IPS DF 19.7 (cell line): Measurements from ENCODE around the gene PRKAB2.
A peak's percentile ranks its signal among the peaks of the same experiment; 100 is the strongest.
"Not testable (repeated sequence)": the region's sequence is repeated elsewhere in the genome, so short reads cannot be mapped to it uniquely, and the experiment has no call there.

Source experiments
- DNase-seq: peaks from one replicate; pipeline ENCODE4 v3.0.0-alpha.2; 2013; ENCODE audit warnings: low read depth, low spot score

PRKAB2 gene

DNA sequence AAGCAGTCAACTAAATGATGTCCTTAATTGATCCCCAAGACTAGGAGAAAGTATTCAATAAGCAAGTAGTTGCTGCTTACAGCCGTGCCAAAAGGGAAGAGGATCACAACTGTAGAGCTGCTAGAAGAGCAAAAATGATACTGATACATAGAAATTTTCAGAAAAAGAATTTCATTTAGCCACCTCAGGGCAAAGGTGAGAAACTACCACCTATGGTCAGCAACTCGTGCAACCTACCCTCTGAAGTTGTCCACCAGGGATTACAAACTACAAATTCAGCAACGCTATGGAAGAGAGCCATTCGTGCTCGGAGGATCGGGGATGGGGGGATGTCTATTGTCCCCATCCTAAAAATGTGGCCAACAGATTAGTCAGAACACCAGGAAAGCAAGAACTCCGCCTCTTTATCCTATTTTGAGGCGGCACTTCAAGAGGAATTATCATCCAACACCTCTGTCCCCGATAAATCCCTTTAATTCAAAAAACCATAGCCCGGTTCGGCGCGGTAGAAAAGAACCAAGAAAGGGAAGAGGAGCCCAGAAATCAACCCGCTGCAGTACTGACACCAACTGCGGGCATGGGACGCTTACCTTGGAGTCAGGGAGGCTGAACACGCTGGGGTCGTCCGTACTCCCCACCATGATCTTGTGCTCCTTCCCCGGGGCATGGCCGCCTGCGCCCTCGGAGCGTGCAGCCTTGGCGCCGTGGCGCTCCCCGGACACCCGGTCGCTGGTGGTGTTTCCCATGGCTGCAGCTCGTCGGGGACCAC is 687 bp downstream of the PRKAB2 start:
- DNase-seq = no peak

DNA sequence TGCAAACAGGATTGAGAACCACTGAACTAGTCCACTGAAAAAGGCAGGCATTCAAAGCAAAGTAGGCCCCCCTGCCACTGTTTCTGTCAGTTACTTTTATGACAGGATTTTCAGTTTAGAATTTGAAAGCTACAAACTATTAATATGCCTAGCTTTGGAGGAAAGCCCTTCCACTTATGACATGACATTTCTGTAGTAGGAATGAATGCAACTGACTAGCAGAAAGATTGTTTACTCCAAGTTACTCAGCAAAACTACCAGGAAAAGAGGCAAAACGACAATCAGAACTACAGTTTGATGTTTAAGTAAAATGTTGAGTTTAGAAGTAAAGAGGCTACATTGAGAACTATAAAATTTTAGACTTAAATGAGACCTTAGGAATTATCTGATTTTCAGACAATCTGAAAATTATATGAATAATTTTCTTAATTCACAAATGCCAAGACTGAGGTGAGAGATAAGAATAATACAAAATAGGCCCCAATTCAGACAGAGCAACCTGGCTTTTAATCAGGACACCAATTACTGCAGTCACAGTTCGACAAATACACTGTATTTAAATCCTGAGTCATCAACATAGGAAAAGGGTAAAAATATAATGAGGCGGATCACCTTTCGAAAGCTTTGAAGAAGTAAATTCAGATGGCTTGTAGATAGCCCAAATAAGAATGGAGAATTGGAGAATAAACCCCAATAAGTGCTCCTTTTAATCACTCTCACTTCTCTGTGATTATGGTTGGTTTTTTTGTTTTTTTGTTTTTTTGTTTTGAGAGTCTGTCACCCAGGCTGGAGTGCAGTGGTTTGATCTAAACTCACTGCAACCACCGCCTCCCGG is 2.2 kb downstream of the PRKAB2 start:
- DNase-seq = no peak

DNA sequence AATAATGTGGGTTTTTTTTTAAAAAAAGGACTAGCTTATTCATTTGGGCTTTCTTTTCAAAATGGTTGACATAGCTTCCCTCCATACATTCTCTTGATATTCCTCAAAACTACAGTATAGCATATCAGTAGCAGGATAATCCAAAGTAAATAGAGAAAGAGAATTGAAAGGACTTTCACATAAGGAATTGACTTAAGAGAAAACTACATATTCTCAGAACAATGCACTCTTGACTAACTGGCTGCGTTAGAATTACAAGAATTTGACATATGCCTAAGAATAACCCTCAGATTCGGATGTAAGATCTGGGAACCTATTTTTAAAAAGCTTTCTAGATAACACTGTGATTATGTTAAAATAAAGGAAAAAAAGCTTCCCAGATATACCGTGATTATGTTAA is 3.1 kb downstream of the PRKAB2 start:
- no peak for DNase-seq

DNA sequence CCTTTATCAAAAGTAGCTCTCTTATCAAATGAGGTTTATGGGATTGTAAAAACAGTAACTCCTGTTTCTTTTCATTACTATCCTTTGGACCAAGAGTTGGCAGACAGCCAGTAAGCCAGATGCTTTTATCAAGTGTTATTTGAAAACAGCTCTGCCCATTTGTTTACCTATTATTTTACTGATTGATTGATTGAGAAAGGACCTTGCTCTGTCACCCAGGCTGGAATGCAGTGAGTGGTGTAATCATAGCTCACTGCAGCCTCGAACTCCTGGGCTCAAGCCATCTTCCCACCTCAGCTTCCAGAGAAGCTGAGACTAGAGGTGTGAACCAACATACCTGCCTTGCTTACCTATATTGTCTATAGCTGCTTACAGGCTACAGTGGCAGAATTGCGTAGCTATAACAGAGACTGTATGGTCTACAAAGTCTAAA is 3.6 kb downstream of the PRKAB2 start:
- DNase-seq = no peak

DNA sequence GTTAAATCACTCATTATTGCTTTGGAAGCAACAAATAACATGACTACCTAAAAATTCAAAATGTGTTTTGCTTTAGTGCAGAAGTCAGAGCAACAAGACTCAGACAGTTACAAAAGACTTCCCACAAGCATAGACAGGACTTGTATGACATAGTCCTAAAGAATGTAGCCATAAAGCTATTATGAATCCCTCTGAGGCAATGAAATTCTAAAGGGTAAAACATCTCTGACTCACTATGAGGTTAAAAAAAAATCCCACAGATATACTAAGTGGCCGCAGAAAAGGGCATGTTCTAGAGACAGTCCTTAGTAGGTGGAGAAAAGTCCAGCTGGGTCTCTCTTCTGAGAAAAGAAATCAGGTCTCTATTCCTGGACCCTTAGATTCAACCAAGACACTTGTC is 4.9 kb downstream of the PRKAB2 start:
- no peak for DNase-seq

DNA sequence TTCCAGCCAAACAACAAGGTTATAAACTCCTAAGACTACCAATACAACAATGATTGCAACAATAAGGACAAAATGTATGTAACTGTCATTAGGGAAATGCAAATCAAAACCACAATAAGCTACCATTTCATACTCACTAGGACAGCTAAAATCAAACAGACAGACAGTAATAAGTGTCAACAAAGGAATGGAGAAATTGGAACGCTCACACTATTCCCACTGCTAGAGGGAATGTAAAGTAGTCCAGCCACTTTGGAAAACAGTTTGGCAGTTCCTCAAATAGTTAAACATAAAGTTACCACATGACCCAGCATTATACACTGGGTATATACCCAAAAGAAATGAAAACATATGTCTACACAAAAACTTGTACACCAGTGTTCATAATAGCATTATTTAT is 9.3 kb downstream of the PRKAB2 start:
- DNase-seq = no peak

DNA sequence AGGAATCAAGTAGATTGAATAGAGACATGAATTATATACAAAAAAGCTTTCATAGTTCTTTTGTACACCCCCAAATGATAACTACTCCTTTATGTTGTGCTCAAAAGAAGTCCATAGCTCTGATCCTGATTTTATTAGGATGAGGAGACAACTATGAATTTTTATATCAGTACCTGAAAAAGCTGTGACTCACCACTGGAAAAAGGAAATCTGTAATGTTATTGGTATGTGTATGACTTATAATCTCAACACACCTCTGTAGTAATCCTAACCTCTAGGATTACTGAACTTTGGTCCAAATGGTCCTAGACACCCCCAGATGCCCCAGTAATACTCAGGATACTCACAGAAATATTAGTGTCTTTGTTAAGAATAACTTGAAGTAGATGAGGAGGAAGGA is 10.2 kb downstream of the PRKAB2 start:
- no peak for DNase-seq

DNA sequence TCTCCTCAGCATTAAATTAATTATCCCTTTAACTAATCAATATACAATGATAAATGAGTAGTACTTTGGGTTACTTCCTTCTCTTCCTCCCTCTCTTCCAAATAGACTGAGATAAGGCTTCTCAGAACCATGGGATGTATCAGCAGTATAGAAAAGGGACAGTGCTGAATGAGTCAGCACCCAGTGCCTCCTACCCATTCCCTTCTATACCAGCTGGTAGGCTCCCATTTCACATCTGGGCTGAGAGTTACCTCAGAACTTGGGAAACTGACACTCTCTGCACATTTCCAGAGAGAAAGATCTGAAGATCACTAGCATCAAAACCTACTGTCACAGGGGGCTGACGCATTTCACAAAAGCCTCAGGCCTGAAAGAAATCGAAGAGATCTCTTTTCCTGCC is 15.2 kb downstream of the PRKAB2 start:
- DNase-seq = not testable (repeated sequence)

DNA sequence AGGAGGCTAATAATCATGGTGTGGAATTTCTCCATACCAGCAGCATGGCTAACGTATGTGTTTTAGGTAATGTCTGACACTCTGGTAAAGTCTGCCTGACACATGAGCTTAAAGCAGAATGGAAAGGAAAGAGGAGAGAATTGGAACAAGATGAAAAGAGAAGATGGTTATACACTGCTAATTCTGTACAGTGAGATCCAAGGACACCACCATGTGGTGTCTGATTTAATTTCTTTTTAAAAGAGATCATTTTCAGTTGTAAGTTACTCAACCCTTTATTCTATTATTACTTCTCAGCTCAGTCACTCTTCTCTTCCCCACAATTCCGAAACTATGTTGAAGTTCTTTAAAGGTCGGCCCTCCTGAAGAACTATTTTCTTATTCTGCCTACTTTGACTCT is 15.6 kb downstream of the PRKAB2 start:
- no peak for DNase-seq

DNA sequence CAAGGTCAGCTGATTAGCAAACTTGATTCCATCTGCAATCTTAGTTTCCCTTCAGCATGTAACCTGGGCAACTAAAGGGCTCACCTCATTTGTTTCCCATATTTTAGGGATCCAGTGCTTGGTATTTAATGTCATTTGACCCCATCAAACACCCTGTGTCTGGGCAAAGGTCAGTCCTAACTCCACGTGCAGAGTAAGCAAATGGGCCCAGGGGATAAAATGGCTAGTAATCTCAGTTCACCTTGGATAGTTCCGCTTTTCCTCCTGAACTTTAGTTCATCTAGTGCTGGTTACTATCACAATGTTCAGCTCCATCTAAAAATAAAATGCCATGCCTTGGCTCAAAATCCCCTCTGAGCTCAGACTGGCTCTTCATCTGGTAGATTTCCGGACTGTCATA is 19.5 kb downstream of the PRKAB2 start:
- no peak for DNase-seq

DNA sequence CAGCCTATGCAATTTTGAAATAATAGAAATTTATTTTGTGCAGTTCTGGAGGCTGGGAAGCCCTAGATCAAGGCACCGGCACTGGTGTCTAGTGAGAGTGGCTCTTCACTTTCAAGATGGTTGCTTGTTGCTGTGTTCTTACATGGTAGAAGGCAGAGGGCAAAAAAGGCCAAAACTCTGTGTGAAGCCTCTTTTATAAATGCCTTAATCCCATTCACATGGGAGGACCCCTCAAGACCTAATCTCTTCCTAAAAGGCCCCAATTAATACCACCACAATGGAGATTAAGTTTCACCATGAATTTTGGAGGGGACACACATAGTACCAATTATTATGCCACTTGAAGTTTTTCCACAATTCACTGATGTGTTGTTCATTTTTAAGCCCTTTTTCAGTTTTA is 21.0 kb downstream of the PRKAB2 start:
- no peak for DNase-seq

DNA sequence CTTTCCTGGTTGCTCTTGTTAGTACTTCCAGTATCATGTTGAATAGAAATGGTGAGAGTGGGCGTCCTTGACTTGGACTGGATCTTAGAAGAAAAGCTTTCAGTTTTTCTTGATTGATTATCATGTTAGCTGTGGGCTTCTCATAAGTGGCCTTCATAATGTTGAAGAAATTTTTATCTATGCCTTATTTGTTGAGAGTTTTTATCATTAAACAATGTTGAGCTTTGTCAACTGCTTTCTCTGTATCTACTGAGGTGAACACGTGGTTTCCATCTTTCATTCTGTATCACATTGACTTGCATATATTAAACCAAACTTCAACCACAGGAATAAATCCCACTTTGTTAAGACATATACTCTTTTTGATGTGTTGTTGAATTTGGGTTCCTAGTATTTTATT is 29.4 kb downstream of the PRKAB2 start:
- DNase-seq = no peak

DNA sequence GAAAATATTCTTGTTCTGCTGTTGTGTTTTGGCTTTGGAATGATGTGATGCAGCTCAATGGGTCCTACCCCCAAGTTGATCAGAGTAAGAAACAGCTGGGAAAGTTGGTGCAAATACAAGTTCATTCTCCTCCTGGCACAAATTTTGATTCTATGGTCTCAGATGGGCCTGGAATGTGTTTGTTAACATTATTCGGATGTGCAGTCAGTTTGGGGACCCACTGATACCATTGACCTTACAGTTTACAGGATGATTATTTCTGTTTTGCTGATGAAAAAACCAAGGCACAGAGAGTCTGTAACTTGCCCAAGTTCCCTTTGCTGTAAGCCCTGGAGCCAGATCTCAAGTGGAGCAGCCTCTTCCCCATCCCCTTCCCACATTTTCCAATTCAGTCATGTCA is 41.5 kb downstream of the PRKAB2 start:
- DNase-seq = not testable (repeated sequence)

DNA sequence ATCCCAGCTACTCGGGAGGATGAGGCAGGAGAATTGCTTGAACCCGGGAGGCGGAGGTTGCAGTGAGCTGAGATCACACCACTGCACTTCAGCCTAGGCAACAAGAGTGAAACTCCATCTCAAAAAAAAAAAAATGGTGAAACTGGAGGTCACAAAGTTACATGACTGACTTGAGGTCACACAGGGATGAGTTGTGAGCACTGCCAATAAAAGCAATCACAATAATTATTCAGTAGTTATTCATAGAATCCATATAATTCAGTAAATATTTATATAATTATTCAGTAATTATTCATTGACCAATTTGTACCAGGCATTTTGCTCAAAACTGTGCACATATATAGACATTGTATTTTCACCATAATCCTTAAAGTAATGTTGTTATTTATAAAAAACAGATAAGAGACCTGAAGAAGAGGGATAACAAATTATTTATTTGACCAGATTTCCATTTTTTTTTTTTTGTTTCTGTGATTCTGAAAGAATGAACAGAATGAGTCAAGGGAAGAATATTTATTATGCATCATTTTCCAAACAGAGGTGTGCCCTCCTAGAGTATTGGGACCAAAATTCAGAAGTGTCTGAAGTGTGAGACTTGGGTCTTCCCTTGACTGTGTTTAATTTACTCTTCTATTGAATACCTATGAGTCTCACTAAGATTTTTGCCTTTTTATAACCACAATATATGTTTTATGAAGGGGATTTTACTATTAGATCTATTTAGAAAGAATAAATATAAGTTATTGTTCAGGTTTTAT is 43.0 kb downstream of the PRKAB2 start:
- no peak for DNase-seq

DNA sequence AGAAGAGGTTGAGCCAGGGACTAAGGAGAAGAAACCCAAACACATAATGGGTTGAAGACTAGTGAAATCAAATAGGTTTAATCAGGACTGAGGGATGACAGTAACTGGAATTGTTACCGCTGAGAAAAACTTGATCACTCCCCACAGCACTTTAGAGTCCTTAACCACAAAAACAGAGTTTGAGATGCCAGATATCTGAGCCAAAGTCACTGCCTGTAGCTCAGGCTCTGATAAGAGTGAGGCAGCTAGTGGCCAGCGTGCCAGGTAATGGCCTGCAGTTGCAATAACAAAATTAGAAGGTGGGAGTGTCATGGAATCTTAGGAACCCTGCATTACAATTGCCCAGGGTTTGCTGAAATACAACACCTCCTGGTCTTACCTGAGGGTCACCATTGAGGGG is 48.0 kb downstream of the PRKAB2 start:
- DNase-seq = peak; percentile 9

DNA sequence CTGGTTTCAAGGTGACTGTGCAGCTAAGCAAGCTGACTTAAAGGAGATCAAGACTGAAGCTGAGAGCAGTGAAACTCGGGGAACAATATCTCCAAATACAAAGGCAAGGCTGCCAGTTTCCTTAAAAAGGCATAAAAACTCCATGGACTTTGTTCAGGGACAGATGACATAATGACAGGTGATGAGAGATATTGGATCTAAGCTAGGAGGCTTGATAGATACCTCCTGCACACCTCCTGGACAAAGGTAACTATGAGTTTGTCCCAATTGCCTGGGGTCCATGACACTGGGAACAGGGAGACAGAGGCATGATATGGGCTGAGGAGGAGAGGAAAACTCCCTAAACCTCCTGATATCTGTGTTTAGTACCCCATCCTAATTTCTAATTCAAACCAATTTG is 55.2 kb downstream of the PRKAB2 start:
- no peak for DNase-seq

DNA sequence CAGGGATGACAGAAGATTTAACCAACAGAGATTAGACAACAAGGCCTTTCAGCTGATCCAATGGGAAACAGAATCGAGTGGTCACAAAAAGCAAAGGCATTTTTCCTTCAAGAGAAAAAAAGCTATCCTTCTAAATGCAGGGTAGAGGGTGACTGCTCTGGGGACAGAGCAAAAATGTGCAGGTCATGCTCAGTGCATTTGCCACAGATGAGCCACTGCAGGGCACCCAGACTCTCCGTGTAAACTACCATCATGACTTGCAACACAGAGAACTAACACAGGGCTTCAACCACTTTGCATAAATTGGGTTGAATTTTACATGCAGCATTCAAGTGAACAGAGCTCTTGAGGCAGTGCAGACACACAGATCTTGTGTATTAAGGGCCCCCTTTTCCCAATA is 56.8 kb downstream of the PRKAB2 start:
- no peak for DNase-seq

DNA sequence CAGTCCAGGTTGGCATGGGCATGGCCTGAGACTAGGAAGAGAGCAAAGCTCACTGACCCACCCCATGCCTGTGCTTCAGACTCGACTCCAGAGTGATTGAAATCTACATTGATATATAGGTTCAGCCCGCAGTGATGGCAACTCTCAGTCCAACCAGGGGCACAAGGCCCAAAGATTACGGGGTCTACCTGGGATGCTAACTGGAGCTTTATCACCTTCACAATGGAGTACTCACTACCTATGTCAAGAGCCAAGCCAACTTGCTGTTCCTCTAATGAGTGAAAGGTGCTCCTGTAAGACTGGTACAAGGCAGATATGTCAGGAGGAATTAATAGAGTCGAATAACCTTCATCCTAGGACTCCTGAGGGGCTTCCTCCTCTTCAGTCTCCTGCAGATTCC is 57.2 kb downstream of the PRKAB2 start:
- DNase-seq = not testable (repeated sequence)

DNA sequence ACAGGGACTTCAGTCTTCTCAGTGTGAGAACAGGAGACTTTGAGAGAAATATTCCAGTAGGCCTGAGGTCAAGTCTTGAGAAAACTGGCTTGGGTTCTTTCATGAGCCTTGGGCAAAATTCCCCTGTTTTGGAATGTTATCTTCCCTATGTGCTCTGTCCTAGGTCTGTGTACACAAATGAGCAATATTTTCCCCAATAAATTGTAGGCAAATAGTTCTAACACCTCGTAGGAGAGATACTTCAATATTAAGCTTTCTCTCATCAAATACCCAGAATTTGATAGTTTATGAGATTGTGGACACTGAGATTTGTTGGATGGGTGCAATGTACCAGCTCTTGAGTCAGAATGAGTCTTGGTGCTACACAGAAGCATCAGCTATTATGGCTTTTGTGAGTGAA is 57.9 kb downstream of the PRKAB2 start:
- not testable (repeated sequence) for DNase-seq

DNA sequence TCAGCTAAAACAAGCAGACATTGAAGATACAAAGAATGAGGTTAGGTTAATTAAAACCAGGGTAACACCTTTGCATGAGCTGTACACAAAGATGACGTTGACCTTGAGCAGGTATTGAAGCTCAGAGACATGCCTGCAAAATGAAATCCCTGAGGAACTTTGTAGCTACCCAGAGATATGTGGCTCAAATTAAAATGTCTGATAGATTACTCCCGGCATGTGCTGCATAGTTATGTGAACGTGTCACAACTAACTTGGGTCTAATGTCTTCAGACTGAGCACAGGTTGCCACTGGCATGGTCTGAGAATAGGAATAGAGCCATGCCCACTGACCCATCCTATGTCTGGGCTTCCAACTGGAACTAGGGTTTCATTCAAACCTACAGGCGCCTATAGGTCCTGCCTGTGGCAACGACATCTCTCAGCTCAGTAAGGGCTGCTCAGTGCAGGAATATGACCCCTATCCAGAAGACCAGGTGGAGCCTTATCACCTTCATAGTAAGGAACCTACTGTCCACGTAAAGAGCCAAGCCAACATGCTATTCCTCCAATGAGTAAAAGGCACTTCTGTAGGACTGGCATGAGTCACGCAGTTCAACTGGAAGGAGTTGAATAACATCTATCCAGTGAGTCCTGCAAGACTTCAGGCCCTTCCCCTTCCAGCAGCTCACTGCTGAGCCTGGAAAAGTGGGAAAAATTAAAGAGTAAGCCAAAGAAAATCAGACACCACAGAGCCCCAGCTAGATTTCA is 60.7 kb downstream of the PRKAB2 start:
- no peak for DNase-seq

DNA sequence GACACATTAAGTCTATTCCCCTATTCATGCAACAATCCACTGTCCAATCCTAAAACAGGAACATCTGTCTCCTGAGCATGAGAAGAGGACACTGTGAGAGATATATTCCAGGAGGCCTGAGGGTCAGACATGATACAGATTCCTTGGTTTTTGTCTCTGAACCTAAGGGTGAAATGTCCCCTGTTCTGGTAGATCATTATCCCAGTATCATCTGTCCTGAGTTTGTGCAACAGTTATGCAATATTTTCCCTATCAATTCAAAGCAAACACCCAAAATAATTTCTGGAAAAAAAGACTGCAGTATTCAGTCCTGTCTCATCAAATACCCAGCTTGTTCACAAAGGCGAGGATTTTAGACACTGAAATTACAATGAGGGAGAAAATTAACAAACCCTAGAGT is 61.4 kb downstream of the PRKAB2 start:
- DNase-seq = no peak

DNA sequence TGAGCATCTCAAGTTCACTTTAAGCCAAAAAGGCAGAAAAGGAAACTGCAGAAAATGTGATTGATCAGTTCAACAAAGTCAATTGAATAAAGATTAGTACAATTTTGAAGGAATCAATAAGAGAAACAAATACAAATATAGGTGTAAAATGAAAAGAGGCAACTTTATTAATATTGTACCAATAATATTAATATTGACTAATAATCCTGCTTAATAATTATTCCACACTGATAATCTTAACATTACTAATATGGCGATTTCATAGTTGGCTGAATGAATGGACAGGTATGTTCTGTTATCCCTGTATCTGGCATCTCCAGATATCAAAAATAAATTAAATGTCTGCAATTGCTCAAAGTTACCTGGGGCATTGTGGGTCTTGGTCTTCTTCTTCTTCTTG is 61.8 kb downstream of the PRKAB2 start:
- no peak for DNase-seq
